Esophagus squamous epithelium (tissue), 5 donors: ENCODE results near the gene NEU4. TPM values are rescaled to one million over a fixed set of nuclear protein-coding genes. Genes with fewer than 3 reads are reported as not detected.

Experiments used
- DNase-seq: peaks from one replicate; lab custom pipeline; 2025; lab: John Stamatoyannopoulos, UW
- H3K27ac ChIP-seq, 4 donors: fragments of 200-600 bp; sonication (generic); one replicate each; pipeline ENCODE4 v1.5.1; 2016 to 2019; ENCODE audit warnings: mild to moderate bottlenecking in 1 of 4
- H3K27me3 ChIP-seq, 4 donors: fragments of 200-600 bp; sonication (generic); 1 replicate in 3 of 4; 2 replicates in 1 of 4; pipeline versions ENCODE4 v1.5.1 to v1.6.0; 2017 to 2021; ENCODE audit warnings: antibody characterized with exemption in 1 of 4
- H3K36me3 ChIP-seq, 3 donors: fragments of 200-600 bp; sonication (generic); one replicate each; pipeline ENCODE4 v1.5.1; 2016 to 2019
- H3K4me1 ChIP-seq, 3 donors: fragments of 200-600 bp; sonication (generic); one replicate each; pipeline ENCODE4 v1.5.1; 2017 to 2019
- H3K4me3 ChIP-seq, 4 donors: fragments of 200-600 bp; sonication (generic); 1 replicate in 3 of 4; 2 replicates in 1 of 4; pipeline ENCODE4 v1.5.1; 2016 to 2019; ENCODE audit warnings: mild to moderate bottlenecking in 2 of 4, moderate library complexity in 1 of 4
- H3K9me3 ChIP-seq, 3 donors: fragments of 200-600 bp; sonication (generic); one replicate each; pipeline ENCODE4 v1.5.1; 2016 to 2019
- CTCF ChIP-seq, 6 experiments: fragments of 450-650 bp in 4 of 6; fragments of 200-600 bp in 2 of 6; sonication (generic) in 2 of 6; IDR thresholded peaks; one replicate each; pipeline ENCODE4 v1.5.1; 2016 to 2019; ENCODE audit warnings: antibody characterized with exemption in 6 of 6, mild to moderate bottlenecking in 4 of 6, moderate library complexity in 4 of 6
- POLR2A ChIP-seq, 4 donors: fragments of 450-650 bp; IDR thresholded peaks; one replicate each; pipeline ENCODE4 v1.6.1; 2017; ENCODE audit warnings: antibody characterized with exemption in 4 of 4, mild to moderate bottlenecking in 4 of 4, moderate library complexity in 3 of 4
- WGBS, 2 donors: methylation state at CpG; one replicate each; pipeline ENCODE4 v1.1.5; 2018; 5-methylcytosine and 5-hydroxymethylcytosine counted together
- intact Hi-C: fragments of 100-400 bp; cut with DNase I; formaldehyde crosslinking; loops from one replicate; pipeline ENCODE4 v1.15.0; 2022
- total RNA-seq, 4 donors: library from RNA; depleted of rRNA; stranded (reverse); fragments of >200 nt; gene quantifications; one replicate each; pipeline ENCODE4 v1.1.0, GENCODE V29; 2016
- donor health status: DM: yes; HTN: yes; CAD: no.

Gene NEU4
- total RNA-seq, 4 donors from 2014 or later, result not detected

GRCh38 chr2:241811952-241812729 lies 3.1 kb downstream of the NEU4 start:
- Histone ChIP-seq H3K27ac (no peak overlapping the region), H3K27me3 (peaks cover 0 to 52% (median 0%) of the 10 kb centered on the region in 4 donors), H3K4me1 (peaks cover 0 to 3% (median 0%) of the 10 kb centered on the region in 3 donors), H3K4me3 (no peak overlapping the region), H3K36me3 (no peaks in the 10 kb centered on the region), H3K9me3 (no peaks in the 10 kb centered on the region)
- WGBS, 2 donors, result 60% methylated on average over 1 of the region's 20 CpGs; no CpG with 5 or more reads in 1 of the 2 donors
- intact Hi-C loops, result no loop called here
- no peak for DNase-seq
- TF ChIP-seq POLR2A (IDR thresholded peaks at IDR 0.05), result no peak
- TF ChIP-seq CTCF (IDR thresholded peaks at IDR 0.05), result no peak

GRCh38 chr2:241812730-241813643 lies 4.0 kb downstream of the NEU4 start:
- DNase-seq, result no peak
- Histone ChIP-seq H3K36me3 (no peaks in the 10 kb centered on the region), H3K4me1 (peaks cover 0 to 8% (median 0%) of the 10 kb centered on the region in 3 donors), H3K27me3 (peaks cover 0 to 57% (median 0%) of the 10 kb centered on the region in 4 donors), H3K4me3 (no peak overlapping the region), H3K9me3 (no peaks in the 10 kb centered on the region), H3K27ac (no peak overlapping the region)
- intact Hi-C loops, result no loop called here
- TF ChIP-seq CTCF (IDR thresholded peaks at IDR 0.05), result no peak
- 77 to 89% methylated on average over 10 to 12 of the region's 40 CpGs for WGBS, 2 donors

GRCh38 chr2:241813644-241814392 lies 4.8 kb downstream of the NEU4 start:
- Histone ChIP-seq H3K27ac (no peak overlapping the region), H3K27me3 (peaks cover 0 to 64% (median 0%) of the 10 kb centered on the region in 4 donors), H3K36me3 (no peaks in the 10 kb centered on the region), H3K4me1 (peaks cover 0 to 8% (median 0%) of the 10 kb centered on the region in 3 donors), H3K9me3 (no peaks in the 10 kb centered on the region), H3K4me3 (no peak overlapping the region)
- DNase-seq, result no peak
- no peak for TF ChIP-seq POLR2A (IDR thresholded peaks at IDR 0.05)
- no peak for TF ChIP-seq CTCF (IDR thresholded peaks at IDR 0.05)
- intact Hi-C loops, result no loop called here
- WGBS, 2 donors, result 55% methylated on average over 6 of the region's 20 CpGs; no CpG with 5 or more reads in 1 of the 2 donors

- H3K9me3 ChIP-seq, result no peaks in the 10 kb centered on the region
- H3K27ac ChIP-seq, result no peak overlapping the region
- 71 to 94% methylated on average over 3 to 5 of the region's 17 CpGs for WGBS, 2 donors
- intact Hi-C loops, result no loop called here
- H3K27me3 ChIP-seq, result peaks cover 0 to 65% (median 0%) of the 10 kb centered on the region in 4 donors
- H3K4me3 ChIP-seq, result no peak overlapping the region
- no peaks in the 10 kb centered on the region for H3K36me3 ChIP-seq
- H3K4me1 ChIP-seq, result peaks cover 0 to 8% (median 0%) of the 10 kb centered on the region in 3 donors
- DNase-seq, result no peak
- TF ChIP-seq CTCF (IDR thresholded peaks at IDR 0.05) (no peak), POLR2A (IDR thresholded peaks at IDR 0.05) (no peak)
These were observed 5.3 kb downstream of the NEU4 start for GRCh38 chr2:241814393-241814642.
